Measurements from ENCODE around the gene UBE2D3.

- TF ChIP-seq EZH2phosphoT487 (IDR thresholded peaks at IDR 0.05; ENCODE audit: insufficient read depth, low read depth): no peak
- TF ChIP-seq EZH2 (IDR thresholded peaks at IDR 0.05; ENCODE audit: insufficient read depth, poor library complexity, severe bottlenecking): no peak
Observed at GRCh38 chr4:102786279-102786678, 41.1 kb downstream of the UBE2D3 start.
